Measurements from ENCODE around the gene DLG2. TPM values are rescaled to one million over a fixed set of nuclear protein-coding genes. Genes with fewer than 3 reads are reported as not detected.
"Not testable (repeated sequence)": the region's sequence is repeated elsewhere in the genome, so short reads cannot be mapped to it uniquely, and the experiment has no call there.

Gene DLG2
- total RNA-seq, 1 experiment from 2014 or later, result not detected

DNA sequence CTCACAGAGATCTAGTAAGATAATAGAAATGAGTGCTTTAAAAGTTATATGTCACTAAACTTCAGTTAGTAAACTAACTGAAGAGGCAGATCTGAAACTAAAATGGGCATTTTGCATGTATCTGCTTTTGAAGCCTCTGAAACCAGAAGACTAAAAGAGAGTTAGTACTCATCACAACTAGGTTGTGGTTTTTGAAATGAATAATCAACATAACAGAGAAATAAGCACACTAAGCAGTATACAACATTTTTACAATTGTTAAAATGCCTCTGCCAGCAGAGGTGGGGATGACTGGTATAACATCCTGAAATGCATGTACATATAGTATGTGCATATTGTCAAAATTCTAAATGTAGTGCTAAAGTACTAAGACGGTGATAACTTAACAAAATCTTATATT is 564.5 kb downstream of the DLG2 start:
- DNase-seq (ENCODE audit: low read depth, low spot score), result no peak
- in situ Hi-C loops (cut with HindIII; ENCODE audit: low pct_unique_long_range_greater_than_20kb, low sequenced_read_pairs), result no loop called here

- no peak for DNase-seq (ENCODE audit: low read depth, low spot score)
- in situ Hi-C loops (cut with HindIII; ENCODE audit: low pct_unique_long_range_greater_than_20kb, low sequenced_read_pairs), result no loop called here
These were observed 574.5 kb downstream of the DLG2 start for GRCh38 chr11:85052636-85053035.

DNA sequence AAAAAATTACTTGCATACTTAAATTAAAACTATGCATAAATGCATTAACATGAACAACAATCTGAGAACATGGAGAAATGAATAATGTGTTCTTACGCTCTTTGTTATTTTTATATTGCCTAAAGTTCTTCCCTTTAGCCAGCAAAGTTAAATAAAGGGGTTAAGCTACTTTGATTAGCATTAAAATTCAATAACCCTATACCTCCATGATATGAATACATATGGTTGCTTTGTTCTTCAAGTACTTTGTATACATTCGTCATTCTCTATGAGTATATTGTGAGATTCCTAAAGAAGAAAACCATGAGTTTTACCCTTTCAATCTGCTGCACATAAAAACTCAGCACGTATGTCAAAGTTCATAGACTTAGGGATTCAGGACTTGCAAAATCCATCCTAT is 578.3 kb downstream of the DLG2 start:
- no peak for DNase-seq (ENCODE audit: low read depth, low spot score)
- in situ Hi-C loops (cut with HindIII; ENCODE audit: low pct_unique_long_range_greater_than_20kb, low sequenced_read_pairs), result no loop called here

DNA sequence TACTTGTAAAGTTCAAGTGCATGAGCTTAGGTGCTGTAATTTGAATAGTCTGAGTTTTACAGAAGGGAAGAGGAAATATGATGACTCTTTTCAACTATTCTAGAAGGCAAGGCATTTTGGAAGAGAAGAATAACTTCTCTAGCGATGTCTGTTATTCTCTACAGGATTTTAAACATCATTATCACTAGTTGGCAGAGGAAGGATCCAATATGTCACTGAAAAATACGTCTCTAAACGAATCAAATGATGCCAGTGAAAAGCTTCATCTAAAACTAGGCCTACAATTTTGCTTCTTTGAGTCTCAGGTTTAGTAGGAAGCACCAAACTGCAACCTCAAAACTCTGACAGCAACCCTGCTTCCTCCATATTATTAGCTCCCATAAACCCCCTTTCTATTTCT is 581.4 kb downstream of the DLG2 start:
- no peak for DNase-seq (ENCODE audit: low read depth, low spot score)
- in situ Hi-C loops (cut with HindIII; ENCODE audit: low pct_unique_long_range_greater_than_20kb, low sequenced_read_pairs), result no loop called here

DNA sequence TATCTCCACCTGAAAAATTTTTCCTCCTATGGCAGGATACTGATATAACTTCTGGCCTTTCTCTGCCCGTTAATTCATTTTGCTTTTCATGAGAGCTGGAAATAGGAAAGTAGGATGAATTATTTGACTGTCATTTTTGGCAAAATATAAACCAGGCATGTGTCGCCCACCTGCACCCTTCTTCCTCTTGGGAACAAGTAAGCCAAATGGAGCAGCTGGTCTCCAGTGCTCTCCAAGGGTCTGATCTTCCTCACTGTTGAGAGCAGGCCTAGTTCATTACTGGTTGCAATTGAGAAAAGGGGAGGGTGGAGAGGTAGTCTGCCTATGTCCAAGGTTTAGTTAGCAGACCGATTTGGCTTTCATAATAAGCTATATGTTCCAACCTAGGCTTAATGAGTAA is 582.2 kb downstream of the DLG2 start:
- no peak for DNase-seq (ENCODE audit: low read depth, low spot score)
- in situ Hi-C loops (cut with HindIII; ENCODE audit: low pct_unique_long_range_greater_than_20kb, low sequenced_read_pairs), result no loop called here

DNA sequence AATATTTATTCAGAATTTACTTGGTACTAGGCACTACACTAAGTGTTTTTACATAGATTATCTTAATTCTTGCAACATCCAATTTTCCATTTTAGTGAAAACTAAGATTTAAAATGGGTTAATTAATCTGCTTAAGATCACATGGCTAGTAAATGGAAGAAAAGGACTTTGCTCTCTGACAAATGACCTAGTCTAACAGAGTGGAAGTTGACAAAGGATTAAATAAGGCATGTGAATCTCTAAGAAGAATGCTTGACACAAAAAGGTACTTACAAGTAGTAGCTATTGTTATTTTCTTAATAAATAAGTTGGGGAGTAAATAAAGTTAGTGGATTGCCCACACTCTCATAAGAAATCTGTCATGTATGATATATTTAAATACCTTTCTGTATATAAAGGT is 584.8 kb downstream of the DLG2 start:
- in situ Hi-C loops (cut with HindIII; ENCODE audit: low pct_unique_long_range_greater_than_20kb, low sequenced_read_pairs), result no loop called here

DNA sequence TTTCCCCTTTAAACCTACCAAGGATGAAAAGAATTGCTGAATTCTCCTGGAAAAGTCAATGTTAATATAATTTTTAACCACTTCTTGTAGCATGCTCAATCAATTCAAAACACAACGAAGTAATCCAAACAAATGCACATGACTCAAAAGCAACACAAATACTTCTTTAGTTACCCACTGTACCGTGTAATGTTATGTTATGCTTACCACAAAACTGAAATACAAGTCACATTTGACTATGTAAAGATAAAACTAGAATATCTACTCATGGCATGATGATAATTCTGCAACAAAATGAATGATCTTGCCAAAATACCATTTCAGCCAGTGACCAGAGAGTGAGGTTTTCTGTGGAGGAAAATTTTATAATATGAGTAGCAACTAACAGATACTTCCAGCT is 587.0 kb downstream of the DLG2 start:
- in situ Hi-C loops (cut with HindIII; ENCODE audit: low pct_unique_long_range_greater_than_20kb, low sequenced_read_pairs), result no loop called here
- DNase-seq (ENCODE audit: low read depth, low spot score), result no peak

More for the DNA sequence above, 584.8 kb downstream of the DLG2 start:
- DNase-seq (ENCODE audit: low read depth, low spot score), result no peak

DNA sequence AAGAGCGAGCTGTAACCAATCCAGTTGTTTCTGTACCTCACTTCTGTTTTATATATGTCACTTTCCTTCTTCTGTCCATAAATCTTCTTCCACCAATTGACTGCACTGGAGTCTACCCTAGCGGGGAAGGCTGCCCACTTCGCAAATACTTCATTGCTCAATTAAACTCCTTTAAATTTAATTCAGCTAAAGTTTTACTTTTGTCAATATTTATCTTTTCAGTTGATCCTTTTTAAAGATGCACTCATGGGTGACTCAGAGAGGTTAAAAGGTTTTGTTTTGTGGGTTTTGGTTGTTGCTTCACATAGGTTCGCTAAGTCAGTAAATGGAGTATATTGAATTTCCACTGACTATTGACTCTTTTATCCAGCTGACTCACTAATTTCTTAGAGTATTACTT is 597.2 kb downstream of the DLG2 start:
- no peak for DNase-seq (ENCODE audit: low read depth, low spot score)
- in situ Hi-C loops (cut with HindIII; ENCODE audit: low pct_unique_long_range_greater_than_20kb, low sequenced_read_pairs), result no loop called here

DNA sequence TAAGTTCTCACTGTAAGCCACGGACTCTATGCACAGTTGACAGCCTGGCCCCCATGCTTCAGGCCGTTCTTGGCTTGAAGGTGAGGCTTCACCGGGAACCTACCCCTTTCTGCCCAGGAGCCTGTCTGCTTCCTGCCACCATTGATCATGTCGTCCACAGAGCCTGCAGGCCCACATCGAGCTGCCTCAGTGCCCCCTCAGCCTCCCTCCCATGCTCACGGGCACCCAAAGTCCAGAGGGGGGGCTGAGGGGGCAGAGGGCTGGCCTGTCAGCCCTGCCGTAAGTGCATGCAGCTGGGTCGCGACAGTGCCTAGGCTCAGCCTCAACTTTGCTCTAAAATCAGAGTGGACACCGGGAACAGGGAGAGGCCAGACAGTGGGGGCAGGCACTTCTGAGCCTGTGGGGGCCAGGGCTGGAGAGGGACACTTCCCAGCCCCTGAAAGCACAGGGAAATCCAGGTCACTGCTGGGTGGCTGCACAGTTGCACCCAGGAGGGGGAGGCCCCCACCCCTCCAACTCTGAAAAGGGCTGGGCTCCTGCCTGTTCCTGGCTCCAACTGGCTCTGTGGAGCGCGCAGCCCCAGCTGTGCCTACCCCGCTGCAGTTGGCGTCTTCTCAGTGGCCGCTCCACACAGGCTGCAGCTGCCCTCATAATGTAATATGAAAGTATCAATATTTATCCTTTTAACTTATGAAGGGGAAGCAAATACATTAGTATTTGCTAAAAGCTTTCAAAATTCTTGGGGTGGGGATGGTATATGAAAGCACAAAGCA is 598.6 kb downstream of the DLG2 start:
- DNase-seq (ENCODE audit: low read depth, low spot score), result no peak
- in situ Hi-C loops (cut with HindIII; ENCODE audit: low pct_unique_long_range_greater_than_20kb, low sequenced_read_pairs), result no loop called here

DNA sequence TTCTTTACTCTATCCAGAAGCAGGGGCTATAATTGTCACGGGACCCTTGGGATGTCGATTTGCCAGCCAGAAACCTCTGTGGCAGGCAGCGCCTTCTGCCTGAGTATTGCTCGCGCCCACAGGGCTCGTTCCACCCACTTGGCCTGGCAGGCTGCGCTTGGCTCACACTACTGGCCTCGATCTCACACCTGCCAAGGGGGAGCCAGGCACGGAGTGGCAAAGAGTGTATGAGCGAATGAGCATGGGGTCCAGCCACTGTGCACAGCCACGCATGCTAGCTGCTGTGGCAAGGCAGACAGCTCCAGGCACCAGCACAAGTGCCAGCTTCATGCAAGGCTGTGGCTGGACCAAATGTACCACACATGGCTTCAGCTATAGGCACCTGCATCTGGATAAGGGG is 599.8 kb downstream of the DLG2 start:
- in situ Hi-C loops (cut with HindIII; ENCODE audit: low pct_unique_long_range_greater_than_20kb, low sequenced_read_pairs), result no loop called here
- no peak for DNase-seq (ENCODE audit: low read depth, low spot score)

GRCh38 chr11:85021058-85021457 is 606.1 kb downstream of the DLG2 start:
- DNase-seq (ENCODE audit: low read depth, low spot score), result no peak
- in situ Hi-C loops (cut with HindIII; ENCODE audit: low pct_unique_long_range_greater_than_20kb, low sequenced_read_pairs), result no loop called here

- peak; percentile 40 for DNase-seq (ENCODE audit: low read depth, low spot score)
- in situ Hi-C loops (cut with HindIII; ENCODE audit: low pct_unique_long_range_greater_than_20kb, low sequenced_read_pairs), result no loop called here
These were observed 633.8 kb downstream of the DLG2 start for GRCh38 chr11:84993386-84993785.

- no peak for DNase-seq (ENCODE audit: low read depth, low spot score)
- in situ Hi-C loops (cut with HindIII; ENCODE audit: low pct_unique_long_range_greater_than_20kb, low sequenced_read_pairs), result no loop called here
These were observed 637.0 kb downstream of the DLG2 start for GRCh38 chr11:84990141-84990540.

- DNase-seq (ENCODE audit: low read depth, low spot score); in situ Hi-C loops (cut with HindIII; ENCODE audit: low pct_unique_long_range_greater_than_20kb, low sequenced_read_pairs): not testable (repeated sequence)
These were observed 639.4 kb downstream of the DLG2 start for GRCh38 chr11:84987686-84988187.

GRCh38 chr11:84981301-84981700 is 645.8 kb downstream of the DLG2 start:
- in situ Hi-C loops (cut with HindIII; ENCODE audit: low pct_unique_long_range_greater_than_20kb, low sequenced_read_pairs), result no loop called here
- no peak for DNase-seq (ENCODE audit: low read depth, low spot score)

DNA sequence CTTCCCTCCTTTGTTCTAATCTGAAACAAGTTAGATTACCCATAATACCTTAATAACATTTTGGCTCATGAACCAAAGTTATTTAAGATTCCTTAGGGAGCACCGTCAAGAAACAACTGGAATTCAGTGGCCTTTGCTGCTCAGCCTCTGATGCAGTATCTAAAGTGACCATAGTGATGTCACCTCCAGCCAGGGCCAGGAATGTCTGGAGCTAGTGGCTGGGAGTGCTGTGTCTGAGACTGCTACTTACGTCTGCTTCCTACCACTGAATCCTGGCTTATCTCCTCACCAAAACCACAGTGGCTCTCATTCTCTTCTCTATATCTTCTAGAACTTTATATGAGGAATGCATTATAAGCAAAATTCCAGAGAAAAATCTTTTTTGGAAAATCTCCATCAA is 658.0 kb downstream of the DLG2 start:
- in situ Hi-C loops (cut with HindIII; ENCODE audit: low pct_unique_long_range_greater_than_20kb, low sequenced_read_pairs), result no loop called here
- DNase-seq (ENCODE audit: low read depth, low spot score), result no peak

DNA sequence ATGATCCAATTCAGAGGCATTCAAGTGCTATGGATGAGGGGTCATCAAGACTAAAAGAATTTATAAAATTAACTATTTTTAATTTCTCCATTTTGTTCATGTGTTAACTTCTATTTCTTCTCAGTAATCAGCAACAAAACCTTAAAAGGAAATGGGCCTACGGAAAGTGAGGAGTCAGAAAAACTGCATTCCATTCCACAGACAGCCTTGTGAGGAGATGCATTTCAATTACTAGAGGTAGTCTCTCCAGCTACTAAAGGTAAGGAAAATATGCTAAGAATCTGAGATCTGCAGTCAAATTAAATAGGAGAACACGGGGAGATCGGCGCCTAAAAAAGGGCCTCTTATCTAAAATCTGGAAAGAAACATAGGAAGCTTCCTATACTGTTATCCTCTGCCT is 661.7 kb downstream of the DLG2 start:
- no peak for DNase-seq (ENCODE audit: low read depth, low spot score)
- in situ Hi-C loops (cut with HindIII; ENCODE audit: low pct_unique_long_range_greater_than_20kb, low sequenced_read_pairs), result no loop called here

GRCh38 chr11:84963240-84963639 is 663.9 kb downstream of the DLG2 start:
- in situ Hi-C loops (cut with HindIII; ENCODE audit: low pct_unique_long_range_greater_than_20kb, low sequenced_read_pairs), result no loop called here
- DNase-seq (ENCODE audit: low read depth, low spot score), result no peak

GRCh38 chr11:84962018-84962417 is 665.1 kb downstream of the DLG2 start:
- DNase-seq (ENCODE audit: low read depth, low spot score), result no peak
- in situ Hi-C loops (cut with HindIII; ENCODE audit: low pct_unique_long_range_greater_than_20kb, low sequenced_read_pairs), result no loop called here

- DNase-seq (ENCODE audit: low read depth, low spot score), result no peak
- in situ Hi-C loops (cut with HindIII; ENCODE audit: low pct_unique_long_range_greater_than_20kb, low sequenced_read_pairs), result no loop called here
These were observed 668.8 kb downstream of the DLG2 start for GRCh38 chr11:84958295-84958694.
